Measurements from ENCODE around the gene PNO1. TPM values are rescaled to one million over a fixed set of nuclear protein-coding genes. Genes with fewer than 3 reads are reported as not detected.
"Not testable (repeated sequence)": the region's sequence is repeated elsewhere in the genome, so short reads cannot be mapped to it uniquely, and the experiment has no call there.

Gene PNO1
- total RNA-seq, 1 experiment from 2014 or later = 72.6 TPM

- in situ Hi-C loops (cut with HindIII; ENCODE audit: low pct_unique_long_range_greater_than_20kb, low sequenced_read_pairs) = no loop called here
Measured at GRCh38 chr2:68151037-68151436, 6.7 kb upstream of the PNO1 start.

GRCh38 chr2:68152681-68153347 is 4.9 kb upstream of the PNO1 start:
- no peak for DNase-seq (ENCODE audit: low read depth, low spot score)
- in situ Hi-C loops (cut with HindIII; ENCODE audit: low pct_unique_long_range_greater_than_20kb, low sequenced_read_pairs) = no loop called here

More at GRCh38 chr2:68151037-68151436, 6.7 kb upstream of the PNO1 start:
- peak; percentile 47 for DNase-seq (ENCODE audit: low read depth, low spot score)

GRCh38 chr2:68155618-68156017 is 2.1 kb upstream of the PNO1 start:
- in situ Hi-C loops (cut with HindIII; ENCODE audit: low pct_unique_long_range_greater_than_20kb, low sequenced_read_pairs) = no loop called here
- no peak for DNase-seq (ENCODE audit: low read depth, low spot score)

GRCh38 chr2:68156419-68156818 is 1.3 kb upstream of the PNO1 start:
- DNase-seq (ENCODE audit: low read depth, low spot score) = no peak
- in situ Hi-C loops (cut with HindIII; ENCODE audit: low pct_unique_long_range_greater_than_20kb, low sequenced_read_pairs) = no loop called here

GRCh38 chr2:68157002-68157401 is 686 bp upstream of the PNO1 start:
- in situ Hi-C loops (cut with HindIII; ENCODE audit: low pct_unique_long_range_greater_than_20kb, low sequenced_read_pairs) = no loop called here
- no peak for DNase-seq (ENCODE audit: low read depth, low spot score)

- no peak for DNase-seq (ENCODE audit: low read depth, low spot score)
- in situ Hi-C loops (cut with HindIII; ENCODE audit: low pct_unique_long_range_greater_than_20kb, low sequenced_read_pairs) = no loop called here
Measured at GRCh38 chr2:68158134-68158447, 403 bp downstream of the PNO1 start.

- DNase-seq (ENCODE audit: low read depth, low spot score) = no peak
- in situ Hi-C loops (cut with HindIII; ENCODE audit: low pct_unique_long_range_greater_than_20kb, low sequenced_read_pairs) = no loop called here
Measured at GRCh38 chr2:68163641-68164040, 6.0 kb downstream of the PNO1 start.

- no peak for DNase-seq (ENCODE audit: low read depth, low spot score)
- in situ Hi-C loops (cut with HindIII; ENCODE audit: low pct_unique_long_range_greater_than_20kb, low sequenced_read_pairs) = no loop called here
Measured at GRCh38 chr2:68167186-68167585, 9.5 kb downstream of the PNO1 start.

- in situ Hi-C loops (cut with HindIII; ENCODE audit: low pct_unique_long_range_greater_than_20kb, low sequenced_read_pairs) = no loop called here
- DNase-seq (ENCODE audit: low read depth, low spot score) = no peak
Measured at GRCh38 chr2:68169308-68169707, 11.6 kb downstream of the PNO1 start.

- no peak for DNase-seq (ENCODE audit: low read depth, low spot score)
- in situ Hi-C loops (cut with HindIII; ENCODE audit: low pct_unique_long_range_greater_than_20kb, low sequenced_read_pairs) = no loop called here
Measured at GRCh38 chr2:68171146-68171545, 13.5 kb downstream of the PNO1 start.

GRCh38 chr2:68171684-68172083 is 14.0 kb downstream of the PNO1 start:
- in situ Hi-C loops (cut with HindIII; ENCODE audit: low pct_unique_long_range_greater_than_20kb, low sequenced_read_pairs) = no loop called here
- no peak for DNase-seq (ENCODE audit: low read depth, low spot score)

GRCh38 chr2:68172521-68172920 is 14.8 kb downstream of the PNO1 start:
- in situ Hi-C loops (cut with HindIII; ENCODE audit: low pct_unique_long_range_greater_than_20kb, low sequenced_read_pairs) = no loop called here
- no peak for DNase-seq (ENCODE audit: low read depth, low spot score)

- in situ Hi-C loops (cut with HindIII; ENCODE audit: low pct_unique_long_range_greater_than_20kb, low sequenced_read_pairs) = no loop called here
- DNase-seq (ENCODE audit: low read depth, low spot score) = no peak
Measured at GRCh38 chr2:68172990-68173700, 15.5 kb downstream of the PNO1 start.

GRCh38 chr2:68175210-68175609 is 17.5 kb downstream of the PNO1 start:
- in situ Hi-C loops (cut with HindIII; ENCODE audit: low pct_unique_long_range_greater_than_20kb, low sequenced_read_pairs); DNase-seq (ENCODE audit: low read depth, low spot score): not testable (repeated sequence)

GRCh38 chr2:68176657-68177056 is 19.0 kb downstream of the PNO1 start:
- in situ Hi-C loops (cut with HindIII; ENCODE audit: low pct_unique_long_range_greater_than_20kb, low sequenced_read_pairs) = no loop called here
- DNase-seq (ENCODE audit: low read depth, low spot score) = no peak

- in situ Hi-C loops (cut with HindIII; ENCODE audit: low pct_unique_long_range_greater_than_20kb, low sequenced_read_pairs) = no loop called here
Measured at GRCh38 chr2:68177541-68177940, 19.9 kb downstream of the PNO1 start.

GRCh38 chr2:68178432-68178831 is 20.7 kb downstream of the PNO1 start:
- no peak for DNase-seq (ENCODE audit: low read depth, low spot score)
- in situ Hi-C loops (cut with HindIII; ENCODE audit: low pct_unique_long_range_greater_than_20kb, low sequenced_read_pairs) = no loop called here

More at GRCh38 chr2:68177541-68177940, 19.9 kb downstream of the PNO1 start:
- DNase-seq (ENCODE audit: low read depth, low spot score) = no peak

- in situ Hi-C loops (cut with HindIII; ENCODE audit: low pct_unique_long_range_greater_than_20kb, low sequenced_read_pairs) = no loop called here
- DNase-seq (ENCODE audit: low read depth, low spot score) = no peak
Measured at GRCh38 chr2:68178954-68179627, 21.4 kb downstream of the PNO1 start.

GRCh38 chr2:68182902-68183301 is 25.2 kb downstream of the PNO1 start:
- DNase-seq (ENCODE audit: low read depth, low spot score) = no peak
- in situ Hi-C loops (cut with HindIII; ENCODE audit: low pct_unique_long_range_greater_than_20kb, low sequenced_read_pairs) = no loop called here
